GM18870 (cell line): Measurements from ENCODE around the gene TLCD1.
"Not testable (repeated sequence)": the region's sequence is repeated elsewhere in the genome, so short reads cannot be mapped to it uniquely, and the experiment has no call there.

Source experiments
- ATAC-seq: cut with Tn5 transposase; IDR thresholded peaks from one replicate; pipeline ENCODE4 v1.9.1; 2021; ENCODE audit warnings: moderate library complexity; ENCODE audit not compliant: unreplicated experiment

Gene TLCD1

DNA sequence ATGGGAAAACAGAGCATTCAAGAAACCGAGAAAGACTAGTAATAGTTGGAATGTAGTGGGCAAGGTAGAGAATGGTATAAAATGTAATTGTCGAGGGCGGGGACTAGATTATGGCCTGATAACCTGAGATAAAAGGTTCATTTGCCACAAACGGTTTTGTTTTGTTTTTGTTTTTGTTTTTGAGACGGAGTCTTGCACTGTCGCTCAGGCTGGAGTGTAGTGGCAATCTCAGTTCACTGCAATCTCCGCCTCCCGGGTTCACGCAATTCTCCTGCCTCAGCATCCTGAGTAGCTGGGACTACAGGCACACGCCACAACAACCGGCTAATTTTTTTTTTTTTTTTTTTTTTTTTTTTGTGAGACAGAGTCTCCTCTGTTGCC is 3.9 kb upstream of the TLCD1 start:
- no peak for ATAC-seq

DNA sequence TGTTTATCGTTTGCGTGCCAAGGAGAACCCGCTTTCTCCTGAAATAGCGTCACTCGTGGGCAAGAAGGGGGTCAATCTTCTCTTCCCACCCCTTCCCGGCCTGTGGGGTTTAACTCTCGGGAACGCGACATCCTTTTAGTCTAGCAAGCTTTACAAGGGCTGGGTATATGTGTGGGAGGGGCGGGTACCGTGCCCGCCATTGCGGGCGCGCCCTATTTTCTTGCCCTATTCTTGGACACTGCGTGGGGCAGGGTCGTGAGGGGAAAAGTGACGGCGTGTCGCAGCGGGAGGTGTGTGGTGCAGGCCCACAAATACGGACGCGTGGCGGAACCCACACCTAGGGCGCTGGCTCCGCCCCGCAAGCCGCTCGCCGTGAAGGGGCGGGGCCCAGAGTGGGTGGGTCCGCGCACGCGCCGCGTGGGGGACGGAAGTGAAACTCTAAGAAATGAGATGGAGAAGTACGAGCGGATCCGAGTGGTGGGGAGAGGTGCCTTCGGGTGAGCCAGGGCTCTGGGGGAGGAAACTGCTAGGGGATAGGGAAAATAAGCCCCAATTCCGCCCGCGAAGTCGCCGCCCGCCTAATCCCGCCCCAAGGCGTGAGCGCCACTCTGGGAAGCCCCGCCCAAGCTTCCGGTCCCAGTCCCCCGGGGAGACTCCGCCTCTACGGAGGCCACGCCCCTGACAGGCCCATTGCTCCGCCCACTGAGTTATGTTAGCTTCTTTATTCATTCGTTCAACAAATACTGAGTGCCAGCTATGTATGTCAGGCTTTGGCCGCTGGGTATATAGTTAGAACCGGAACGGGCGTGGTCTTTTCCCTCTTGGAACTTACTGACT is 2.5 kb upstream of the TLCD1 start, which contains the start of gene NEK8:
Gene NEK8, plus strand, starts transcription at position 425 of the 837 bp plus-strand sequence. Its CDS starts 26 bp downstream, at position 451.
- peak; percentile 22 for ATAC-seq

DNA sequence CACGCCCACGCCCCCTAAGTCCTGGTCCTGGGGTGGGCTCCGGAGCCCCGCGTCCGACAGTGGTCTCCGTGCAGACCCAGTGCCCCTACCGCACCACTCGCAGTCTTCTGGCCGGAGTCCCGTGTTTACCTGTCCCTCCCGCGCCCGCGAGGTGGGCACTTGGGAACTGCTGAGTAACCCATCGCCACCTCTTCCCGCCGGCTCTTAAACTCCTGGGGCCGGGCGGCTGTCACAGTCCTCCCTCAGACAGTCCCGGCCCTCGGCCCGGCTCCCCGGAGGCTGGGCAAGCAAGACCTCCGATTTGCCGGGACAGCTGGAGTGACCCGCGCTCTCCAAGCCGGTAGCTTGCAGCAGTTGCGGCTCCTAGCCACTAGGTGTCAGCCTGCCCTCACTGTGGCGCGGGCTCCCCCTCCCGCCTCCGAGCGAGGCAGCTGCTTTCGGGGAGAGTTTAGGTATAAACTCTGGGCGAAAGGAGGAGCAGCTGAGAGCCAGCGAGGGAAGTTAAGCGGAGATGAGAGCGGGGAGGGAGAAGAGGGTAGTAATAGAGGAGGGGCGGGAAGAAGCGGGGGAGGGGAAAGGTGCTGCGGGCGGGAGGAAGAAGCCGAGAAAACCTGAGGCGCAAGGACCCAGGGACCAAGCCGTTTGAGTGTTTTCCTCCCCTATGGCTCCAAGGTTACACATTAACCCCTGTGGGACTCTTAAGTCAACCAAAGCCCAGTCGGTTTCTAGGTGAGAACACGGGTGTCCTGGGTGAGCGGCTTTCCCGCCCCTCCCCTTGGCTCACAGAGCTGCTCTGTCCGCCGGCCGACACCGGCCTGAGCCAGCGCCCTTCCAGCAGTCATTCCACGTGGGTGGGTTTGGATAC is 826 bp upstream of the TLCD1 start:
- peak; percentile 35 for ATAC-seq

DNA sequence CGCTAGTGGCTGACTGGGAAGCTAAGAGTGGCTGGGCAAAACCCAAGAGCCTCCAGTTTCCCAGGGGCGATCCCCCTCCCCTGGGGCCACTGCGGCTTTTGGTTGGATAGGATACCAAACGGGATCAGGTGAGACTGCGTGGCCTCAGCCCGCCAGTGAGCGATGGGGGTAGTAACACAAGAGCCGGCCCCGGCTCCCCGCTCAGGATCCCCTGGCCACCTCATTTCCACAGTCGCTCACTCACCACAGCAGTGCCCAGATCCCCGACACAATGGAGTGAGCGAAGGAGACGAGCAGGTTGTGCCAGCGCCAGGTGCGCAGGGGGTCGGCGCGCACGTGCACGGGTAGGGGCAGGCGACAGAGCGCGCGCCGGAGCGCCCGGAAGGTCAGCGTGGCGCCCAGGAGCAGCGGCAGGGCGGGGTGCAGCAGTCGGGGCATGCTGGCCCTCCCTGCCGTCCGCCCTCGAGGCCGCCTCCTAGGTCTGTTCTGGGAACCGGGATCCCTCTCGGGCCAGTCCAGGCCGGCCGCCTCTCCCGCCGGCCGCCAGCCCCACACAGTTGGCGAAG is 290 bp downstream of the TLCD1 start:
- no peak for ATAC-seq

DNA sequence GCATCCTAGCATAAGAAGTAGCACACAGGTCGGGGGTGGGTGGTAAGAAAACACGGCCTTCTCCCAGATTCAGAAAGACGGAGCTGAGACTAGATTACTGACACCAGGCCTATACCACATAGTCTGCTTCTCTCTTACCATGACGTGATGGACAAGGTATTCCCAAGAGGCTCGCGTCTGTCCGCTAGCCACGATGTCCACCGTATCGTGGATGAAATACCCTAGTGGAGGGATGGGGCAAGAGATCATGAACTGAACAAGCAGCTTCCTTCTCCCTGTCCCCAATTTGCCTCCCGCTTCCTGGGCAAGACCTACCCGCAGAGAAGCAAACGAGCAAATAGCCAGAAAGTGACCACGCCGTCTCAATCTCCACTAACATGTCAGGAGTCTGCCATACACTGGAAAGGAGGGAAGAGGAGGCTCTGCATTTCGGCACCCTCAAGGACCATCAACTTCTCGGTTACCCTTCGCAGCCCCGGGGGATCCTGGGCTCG is 820 bp downstream of the TLCD1 start:
- ATAC-seq: no peak

GRCh38 chr17:28724500-28725165 is 1.4 kb downstream of the TLCD1 start:
- no peak for ATAC-seq

DNA sequence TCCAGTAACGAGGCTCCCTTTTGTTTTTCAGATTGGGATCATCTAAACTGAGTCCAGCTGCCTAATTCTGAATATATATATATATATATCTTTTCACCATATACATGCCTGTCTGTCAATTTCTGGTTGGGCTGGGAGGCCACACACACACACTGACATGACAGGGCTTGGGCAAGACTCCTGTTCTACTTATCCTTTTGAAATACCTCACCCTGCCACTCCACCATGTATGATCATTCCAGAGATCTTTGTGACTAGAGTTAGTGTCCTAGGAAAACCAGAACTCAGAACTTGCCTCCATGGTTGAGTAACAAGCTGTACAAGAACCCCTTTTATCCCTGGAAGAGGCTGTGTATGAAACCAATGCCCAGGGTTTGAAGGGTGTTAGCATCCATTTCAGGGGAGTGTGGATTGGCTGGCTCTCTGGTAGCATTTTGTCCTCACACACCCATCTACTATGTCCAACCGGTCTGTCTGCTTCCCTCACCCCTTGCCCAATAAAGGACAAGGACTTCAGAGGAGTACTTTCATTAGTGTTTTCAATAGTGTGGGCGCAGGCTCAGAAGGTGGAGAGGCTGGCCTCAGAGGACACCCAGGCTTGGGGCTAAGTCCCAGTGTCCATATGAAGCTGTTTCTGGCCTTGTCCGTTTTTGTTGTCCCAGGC is 2.1 kb downstream of the TLCD1 start:
- not testable (repeated sequence) for ATAC-seq

DNA sequence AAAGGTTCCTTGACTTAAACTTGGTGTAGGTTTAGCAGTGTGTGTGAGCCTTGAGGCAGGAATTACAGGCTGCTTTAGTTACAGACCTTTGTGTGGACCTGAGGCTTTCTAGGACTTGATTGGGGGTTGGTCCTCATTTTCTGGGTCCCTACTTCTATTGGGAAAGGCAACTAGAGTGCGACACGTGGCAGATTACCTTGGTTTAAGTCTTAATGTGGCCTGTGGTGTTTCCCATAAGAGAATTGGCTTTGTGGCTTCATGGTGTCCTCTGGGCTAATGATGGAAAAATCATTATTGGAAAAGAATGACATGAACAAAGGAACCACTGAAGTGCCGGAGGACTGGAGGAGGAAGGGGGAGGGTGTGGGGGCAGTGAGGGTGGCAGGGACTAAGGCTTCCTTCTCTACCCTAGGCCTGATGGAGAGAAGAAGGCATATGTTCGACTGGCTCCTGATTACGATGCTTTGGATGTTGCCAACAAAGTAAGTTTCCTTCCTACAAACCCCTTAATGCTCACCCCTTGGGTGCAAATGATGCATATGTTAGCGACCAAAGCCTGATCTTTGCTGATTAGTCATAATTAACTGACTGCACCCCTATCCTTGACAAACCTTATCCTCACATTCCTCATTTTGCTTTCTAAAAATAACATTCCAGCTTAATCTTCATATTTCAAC is 2.7 kb downstream of the TLCD1 start:
- ATAC-seq: no peak

DNA sequence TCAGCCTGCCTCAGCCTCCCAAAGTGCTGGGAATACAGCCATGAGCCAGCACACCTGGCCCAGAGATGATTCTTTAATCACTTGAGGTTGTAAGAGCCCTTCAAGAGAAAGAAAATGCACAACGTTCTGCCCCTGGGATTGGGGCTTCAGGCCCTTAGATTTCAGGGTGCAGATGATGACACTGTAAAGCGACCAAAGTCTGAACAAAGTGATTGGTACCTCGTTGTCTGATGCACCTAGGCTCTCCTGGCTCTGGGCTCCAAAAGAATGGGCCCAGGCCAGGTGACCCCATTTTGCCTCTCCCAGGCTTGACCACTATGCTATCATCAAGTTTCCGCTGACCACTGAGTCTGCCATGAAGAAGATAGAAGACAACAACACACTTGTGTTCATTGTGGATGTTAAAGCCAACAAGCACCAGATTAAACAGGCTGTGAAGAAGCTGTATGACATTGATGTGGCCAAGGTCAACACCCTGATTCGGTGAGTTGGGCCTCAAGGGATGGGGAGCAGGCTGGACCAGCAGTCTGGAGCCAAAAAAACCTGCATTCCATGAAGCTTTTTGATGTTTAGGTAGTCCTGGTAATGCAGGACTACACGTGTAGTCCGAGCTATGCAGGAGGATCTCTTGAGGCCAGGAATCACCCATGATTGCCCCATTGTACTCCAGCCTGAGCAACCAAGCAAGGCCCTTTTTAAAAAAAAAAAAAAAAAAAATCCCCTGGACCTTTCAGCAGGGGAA is 3.4 kb downstream of the TLCD1 start:
- no peak for ATAC-seq

- ATAC-seq: not testable (repeated sequence)
Observed at GRCh38 chr17:28720997-28721329, 5.1 kb downstream of the TLCD1 start.

- ATAC-seq: no peak
Observed at GRCh38 chr17:28720247-28720996, 5.6 kb downstream of the TLCD1 start.

- ATAC-seq: no peak
Observed at GRCh38 chr17:28719021-28719433, 7.0 kb downstream of the TLCD1 start.

- no peak for ATAC-seq
Observed at GRCh38 chr17:28718333-28719020, 7.6 kb downstream of the TLCD1 start.

GRCh38 chr17:28717578-28718332 is 8.3 kb downstream of the TLCD1 start, which contains the start of gene RAB34:
Gene RAB34 (minus strand): TSS chr17:28717868. CDS start chr17:28717266, 602 bp downstream.
- no peak for ATAC-seq

GRCh38 chr17:28716740-28717577 is 9.1 kb downstream of the TLCD1 start:
- no peak for ATAC-seq

DNA sequence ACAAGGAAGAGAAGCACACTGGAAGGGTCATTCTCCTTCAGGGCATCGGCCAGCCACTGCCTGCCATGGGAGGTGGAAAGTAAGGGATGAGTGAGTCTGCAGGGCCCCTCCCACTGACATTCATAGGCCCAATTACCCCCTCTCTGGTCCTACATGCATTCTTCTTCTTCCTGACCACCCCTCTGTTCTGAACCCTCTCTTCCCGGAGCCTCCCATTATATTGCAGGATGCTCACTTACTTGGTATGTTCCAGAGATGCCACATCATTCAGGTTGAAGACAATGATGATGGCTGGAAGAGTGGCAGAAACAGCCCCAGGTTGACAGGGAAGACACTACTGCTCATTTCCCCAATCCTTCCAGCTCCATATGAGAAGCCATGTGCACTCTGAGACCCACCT is 10.8 kb downstream of the TLCD1 start:
- no peak for ATAC-seq
